Measurements from ENCODE around the gene HERC3.

Gene HERC3

DNA sequence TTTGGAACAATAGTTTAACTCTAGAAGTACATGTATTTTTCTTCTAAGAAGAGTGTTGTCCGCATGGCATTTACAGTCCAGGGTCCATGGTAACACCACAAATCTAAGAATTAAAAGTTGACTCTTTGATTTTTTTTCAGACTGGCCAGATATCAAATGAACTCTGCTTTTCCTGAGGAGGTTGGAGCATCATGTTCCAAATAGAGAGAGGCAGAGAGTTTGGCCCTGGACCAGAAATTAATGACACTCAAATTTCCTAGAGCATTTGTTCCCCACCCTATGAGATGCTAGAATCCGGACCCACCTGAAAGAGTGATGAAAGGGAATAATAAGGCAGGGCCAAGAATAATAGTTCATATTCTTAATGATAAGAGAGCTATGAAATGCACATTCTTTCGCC is 152.3 kb downstream of the HERC3 start:
- no peaks in the 10 kb centered on the region for H3K9me3 ChIP-seq (ENCODE audit: low read depth, low read length)
- H3K27ac ChIP-seq: no peak overlapping the region
- TF ChIP-seq EZH2 (IDR thresholded peaks at IDR 0.05) (no peak), FOXP2 (optimal IDR thresholded peaks at IDR 0.05; ENCODE audit: control extremely low read depth, extremely low read length, insufficient read depth) (no peak), POLR2AphosphoS5 (IDR thresholded peaks at IDR 0.05; ENCODE audit: borderline replicate concordance, low read depth, low read length) (no peak)
- DNase-seq (ENCODE audit: low read depth, low spot score): no peak
- no peak overlapping the region for H3K4me3 ChIP-seq
- H3K36me3 ChIP-seq (ENCODE audit: insufficient read depth, low read length): peaks cover 31% of the 10 kb centered on the region
- no peak overlapping the region for H3K9ac ChIP-seq (ENCODE audit: insufficient read length)

DNA sequence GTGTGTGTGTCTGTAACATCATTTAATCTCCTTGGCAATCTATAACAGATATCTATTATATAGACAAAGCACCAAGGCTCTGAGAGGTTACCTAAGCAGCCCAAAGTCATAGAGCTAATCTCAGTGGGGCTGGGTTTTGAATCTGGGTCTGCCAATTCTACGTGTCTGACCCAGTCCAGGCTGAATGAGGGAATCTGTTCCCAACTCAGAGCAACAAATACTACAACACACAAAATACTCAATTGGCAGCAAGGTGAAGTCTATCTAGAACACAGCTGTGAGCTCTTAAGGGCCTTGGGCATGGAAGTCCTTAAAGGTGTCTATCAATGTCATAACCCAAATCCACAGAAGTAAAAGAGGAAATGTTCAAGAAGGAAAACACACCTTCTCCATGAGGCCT is 152.9 kb downstream of the HERC3 start:
- no peak for TF ChIP-seq EZH2 (IDR thresholded peaks at IDR 0.05)
- TF ChIP-seq POLR2AphosphoS5 (IDR thresholded peaks at IDR 0.05; ENCODE audit: borderline replicate concordance, low read depth, low read length): no peak
- TF ChIP-seq FOXP2 (optimal IDR thresholded peaks at IDR 0.05; ENCODE audit: control extremely low read depth, extremely low read length, insufficient read depth): no peak
- no peak overlapping the region for H3K9ac ChIP-seq (ENCODE audit: insufficient read length)
- H3K36me3 ChIP-seq (ENCODE audit: insufficient read depth, low read length): peaks cover 37% of the 10 kb centered on the region
- no peak overlapping the region for H3K4me3 ChIP-seq
- DNase-seq (ENCODE audit: low read depth, low spot score): no peak
- no peaks in the 10 kb centered on the region for H3K9me3 ChIP-seq (ENCODE audit: low read depth, low read length)
- no peak overlapping the region for H3K27ac ChIP-seq

DNA sequence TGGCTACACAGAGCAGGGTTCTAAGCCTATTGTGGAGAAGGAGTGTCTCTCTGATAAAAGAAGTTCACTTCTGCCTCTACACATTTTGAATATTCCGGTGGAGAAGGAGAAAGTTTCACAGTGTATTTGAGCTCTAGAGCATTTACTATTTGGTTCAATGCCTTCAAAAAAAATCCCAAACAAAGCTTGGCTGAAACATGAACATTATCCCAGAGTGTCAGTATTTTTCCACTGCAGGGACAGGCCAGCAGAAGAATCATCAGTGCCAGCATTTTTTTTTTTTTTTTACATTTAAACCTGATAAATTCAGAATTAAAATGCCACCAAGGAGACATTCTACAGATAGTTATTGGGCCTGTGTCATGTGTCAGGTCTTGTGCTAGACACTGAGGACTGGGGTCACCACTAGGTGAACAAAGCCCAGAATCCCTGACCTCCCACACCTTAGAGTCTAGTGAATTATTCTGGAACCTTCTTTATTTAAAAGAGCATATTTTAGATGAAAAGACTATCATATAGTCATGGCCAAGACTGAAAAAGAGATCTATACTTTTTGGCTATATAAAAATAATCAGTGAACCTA is 153.4 kb downstream of the HERC3 start:
- TF ChIP-seq POLR2AphosphoS5 (IDR thresholded peaks at IDR 0.05; ENCODE audit: borderline replicate concordance, low read depth, low read length): no peak
- TF ChIP-seq EZH2 (IDR thresholded peaks at IDR 0.05): no peak
- TF ChIP-seq FOXP2 (optimal IDR thresholded peaks at IDR 0.05; ENCODE audit: control extremely low read depth, extremely low read length, insufficient read depth): no peak
- Histone ChIP-seq H3K36me3 (ENCODE audit: insufficient read depth, low read length) (peaks cover 39% of the 10 kb centered on the region), H3K9me3 (ENCODE audit: low read depth, low read length) (no peaks in the 10 kb centered on the region), H3K27ac (no peak overlapping the region), H3K4me3 (no peak overlapping the region), H3K9ac (ENCODE audit: insufficient read length) (no peak overlapping the region)
- DNase-seq (ENCODE audit: low read depth, low spot score): no peak

DNA sequence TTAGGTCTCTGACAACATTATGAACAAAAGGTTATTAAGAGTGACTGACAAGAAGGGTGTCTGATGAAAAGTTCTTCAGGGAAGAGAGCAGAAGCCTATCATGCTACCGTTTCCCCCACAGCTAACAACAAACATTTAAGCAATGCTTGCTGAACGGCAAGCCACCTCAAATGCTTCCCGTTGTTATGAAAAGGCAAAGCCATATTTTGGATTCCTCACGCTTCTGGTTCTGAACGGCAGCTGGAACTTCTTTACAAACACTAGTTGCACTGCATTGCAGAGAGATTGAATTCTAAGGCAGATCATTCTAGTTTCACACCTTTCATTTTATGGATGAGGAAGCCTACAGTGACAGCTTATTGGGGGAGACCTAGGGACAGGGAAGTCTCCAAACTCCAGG is 153.9 kb downstream of the HERC3 start:
- Histone ChIP-seq H3K9ac (ENCODE audit: insufficient read length) (no peak overlapping the region), H3K27ac (no peak overlapping the region), H3K36me3 (ENCODE audit: insufficient read depth, low read length) (peaks cover 39% of the 10 kb centered on the region), H3K9me3 (ENCODE audit: low read depth, low read length) (no peaks in the 10 kb centered on the region), H3K4me3 (no peak overlapping the region)
- no peak for DNase-seq (ENCODE audit: low read depth, low spot score)
- TF ChIP-seq EZH2 (IDR thresholded peaks at IDR 0.05) (no peak), FOXP2 (optimal IDR thresholded peaks at IDR 0.05; ENCODE audit: control extremely low read depth, extremely low read length, insufficient read depth) (no peak), POLR2AphosphoS5 (IDR thresholded peaks at IDR 0.05; ENCODE audit: borderline replicate concordance, low read depth, low read length) (no peak)

DNA sequence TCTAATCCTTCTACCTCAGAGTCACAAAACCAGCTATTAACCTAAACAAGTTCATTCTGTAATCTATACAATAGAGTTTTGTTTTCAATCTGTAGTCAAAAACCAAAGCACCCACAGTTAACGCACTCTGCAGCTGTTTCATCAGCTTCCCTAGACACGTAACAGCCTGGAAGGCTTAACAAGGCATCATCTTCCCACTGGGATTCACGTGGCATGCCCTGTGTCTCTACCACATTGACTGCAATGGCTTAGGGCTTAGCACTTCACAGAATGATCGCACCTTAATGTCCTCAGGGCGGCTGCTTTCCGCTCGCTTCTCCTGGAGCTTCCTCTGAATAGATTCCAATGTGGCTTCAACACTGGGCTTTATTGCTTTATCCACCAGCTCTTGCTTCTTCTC is 155.1 kb downstream of the HERC3 start:
- TF ChIP-seq POLR2AphosphoS5 (IDR thresholded peaks at IDR 0.05; ENCODE audit: borderline replicate concordance, low read depth, low read length) (no peak), EZH2 (IDR thresholded peaks at IDR 0.05) (no peak), FOXP2 (optimal IDR thresholded peaks at IDR 0.05; ENCODE audit: control extremely low read depth, extremely low read length, insufficient read depth) (no peak)
- no peak for DNase-seq (ENCODE audit: low read depth, low spot score)
- no peak overlapping the region for H3K27ac ChIP-seq
- H3K9ac ChIP-seq (ENCODE audit: insufficient read length): no peak overlapping the region
- no peak overlapping the region for H3K4me3 ChIP-seq
- H3K9me3 ChIP-seq (ENCODE audit: low read depth, low read length): no peaks in the 10 kb centered on the region
- peaks cover 39% of the 10 kb centered on the region for H3K36me3 ChIP-seq (ENCODE audit: insufficient read depth, low read length)

DNA sequence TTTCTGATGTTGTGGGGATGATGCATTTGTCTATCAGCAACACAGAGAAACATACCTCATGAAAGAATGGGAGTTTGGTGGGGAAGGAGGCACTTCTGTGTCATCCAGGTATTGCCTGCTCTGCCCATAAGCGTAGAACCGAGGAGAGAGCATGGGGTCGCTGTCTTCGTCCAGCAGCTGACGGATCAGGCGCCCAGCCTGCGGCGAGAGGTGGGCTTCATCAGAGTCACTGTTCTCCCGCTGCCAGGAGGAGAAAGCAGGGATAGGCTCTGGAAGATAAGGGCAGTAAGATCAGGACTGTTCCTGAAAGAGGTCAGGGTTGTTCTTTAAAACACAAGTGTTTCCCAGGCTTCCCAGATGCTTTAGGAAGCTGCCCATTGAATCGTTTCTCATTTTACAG is 158.1 kb downstream of the HERC3 start:
- TF ChIP-seq POLR2AphosphoS5 (IDR thresholded peaks at IDR 0.05; ENCODE audit: borderline replicate concordance, low read depth, low read length) (no peak), FOXP2 (optimal IDR thresholded peaks at IDR 0.05; ENCODE audit: control extremely low read depth, extremely low read length, insufficient read depth) (no peak), EZH2 (IDR thresholded peaks at IDR 0.05) (no peak)
- no peak for DNase-seq (ENCODE audit: low read depth, low spot score)

DNA sequence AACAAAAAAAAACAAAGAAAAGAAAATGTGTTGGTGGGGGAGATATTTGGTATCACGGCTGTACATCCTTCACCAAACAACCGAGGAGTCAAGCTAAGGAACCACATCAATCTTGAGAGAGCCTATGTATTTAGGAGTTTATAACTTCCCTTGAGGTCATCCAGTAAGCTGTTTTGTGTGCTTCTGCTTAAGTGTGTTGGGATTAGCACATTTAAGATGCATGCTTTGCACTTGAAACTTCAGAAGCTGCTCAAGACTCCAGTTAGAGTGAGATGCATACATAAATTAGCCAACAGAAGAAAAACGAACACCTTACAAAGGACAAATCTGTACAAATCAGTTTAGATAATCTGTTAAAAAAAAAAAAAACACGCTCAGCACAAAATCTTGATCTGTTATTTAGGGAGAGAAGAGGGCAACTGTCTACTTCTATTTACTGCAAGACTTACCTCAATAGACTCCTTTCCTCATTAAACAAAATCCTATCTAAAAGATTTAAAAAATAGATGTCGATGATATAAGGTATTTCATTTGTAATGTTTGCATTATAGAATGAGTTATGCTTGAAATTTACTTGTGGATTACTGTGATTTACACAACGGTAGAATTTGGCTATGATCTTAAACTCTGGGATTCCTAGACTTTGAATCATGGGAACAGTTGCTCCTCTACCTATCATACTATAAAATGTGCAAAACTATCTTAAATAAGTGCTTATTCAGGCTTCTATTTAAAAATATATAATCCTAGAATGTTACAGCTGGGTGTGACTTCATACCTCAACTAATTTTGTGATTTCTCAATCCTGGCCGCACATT is 159.2 kb downstream of the HERC3 start:
- H3K9me3 ChIP-seq (ENCODE audit: low read depth, low read length): no peaks in the 10 kb centered on the region
- DNase-seq (ENCODE audit: low read depth, low spot score): no peak
- H3K9ac ChIP-seq (ENCODE audit: insufficient read length): no peak overlapping the region
- no peak overlapping the region for H3K27ac ChIP-seq
- H3K4me3 ChIP-seq: no peak overlapping the region
- TF ChIP-seq POLR2AphosphoS5 (IDR thresholded peaks at IDR 0.05; ENCODE audit: borderline replicate concordance, low read depth, low read length) (no peak), FOXP2 (optimal IDR thresholded peaks at IDR 0.05; ENCODE audit: control extremely low read depth, extremely low read length, insufficient read depth) (no peak), EZH2 (IDR thresholded peaks at IDR 0.05) (no peak)
- peaks cover 35% of the 10 kb centered on the region for H3K36me3 ChIP-seq (ENCODE audit: insufficient read depth, low read length)

More for the DNA sequence above, 158.1 kb downstream of the HERC3 start:
- peaks cover 39% of the 10 kb centered on the region for H3K36me3 ChIP-seq (ENCODE audit: insufficient read depth, low read length)
- no peak overlapping the region for H3K9ac ChIP-seq (ENCODE audit: insufficient read length)
- H3K27ac ChIP-seq: no peak overlapping the region
- no peaks in the 10 kb centered on the region for H3K9me3 ChIP-seq (ENCODE audit: low read depth, low read length)
- H3K4me3 ChIP-seq: no peak overlapping the region

DNA sequence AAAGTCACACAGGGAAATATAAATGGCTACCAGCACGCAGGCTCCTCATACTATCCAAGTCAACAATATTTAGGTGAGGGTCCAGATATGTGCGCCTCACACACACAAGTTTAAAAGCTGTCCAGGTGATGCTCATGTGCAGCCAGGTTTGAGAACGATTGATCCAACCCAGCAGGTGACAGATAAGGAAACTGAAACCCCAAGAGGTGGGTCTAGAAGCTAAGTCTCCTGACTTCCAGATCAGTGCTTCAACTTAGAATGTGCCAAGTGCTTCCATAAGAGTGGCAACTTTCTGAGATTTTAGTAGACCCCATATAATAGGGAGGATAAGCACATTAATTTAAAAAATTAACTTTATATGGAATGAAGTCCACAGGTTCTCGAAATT is 159.8 kb downstream of the HERC3 start:
- H3K9me3 ChIP-seq (ENCODE audit: low read depth, low read length): no peaks in the 10 kb centered on the region
- H3K27ac ChIP-seq: no peak overlapping the region
- peaks cover 29% of the 10 kb centered on the region for H3K36me3 ChIP-seq (ENCODE audit: insufficient read depth, low read length)
- H3K4me3 ChIP-seq: no peak overlapping the region
- no peak for DNase-seq (ENCODE audit: low read depth, low spot score)
- TF ChIP-seq FOXP2 (optimal IDR thresholded peaks at IDR 0.05; ENCODE audit: control extremely low read depth, extremely low read length, insufficient read depth) (no peak), POLR2AphosphoS5 (IDR thresholded peaks at IDR 0.05; ENCODE audit: borderline replicate concordance, low read depth, low read length) (no peak), EZH2 (IDR thresholded peaks at IDR 0.05) (no peak)
- H3K9ac ChIP-seq (ENCODE audit: insufficient read length): no peak overlapping the region

Measured in SK-N-MC (cell line).